ENCODE results near the gene GOLGA6L10. TPM values are rescaled to one million over a fixed set of nuclear protein-coding genes. Genes with fewer than 3 reads are reported as not detected.
"Not testable (repeated sequence)": the region's sequence is repeated elsewhere in the genome, so short reads cannot be mapped to it uniquely, and the experiment has no call there.

GOLGA6L10 gene
- total and polyA plus RNA-seq, 4 donors, result 0.15 to 0.67 (median 0.37) TPM

- not testable (repeated sequence) for H3K27ac ChIP-seq (ENCODE audit: low read depth in 1 of 2, low read length in 2 of 2); H3K4me3 ChIP-seq (ENCODE audit: low read depth in 1 of 3, low read length in 3 of 3); H3K27me3 ChIP-seq (ENCODE audit: control insufficient read depth in 4 of 4, insufficient read depth in 4 of 4, low read length in 3 of 4); H3K4me1 ChIP-seq (ENCODE audit: control insufficient read depth in 4 of 4, insufficient read depth in 4 of 4, low read length in 3 of 4); DNase-seq (ENCODE audit: low spot score); H3K36me3 ChIP-seq (ENCODE audit: control insufficient read depth in 4 of 4, insufficient read depth in 3 of 4, low read depth in 1 of 4, low read length in 3 of 4); H3K9me3 ChIP-seq (ENCODE audit: control insufficient read depth in 4 of 4, low read length in 3 of 4); H3K9ac ChIP-seq (ENCODE audit: low read depth in 1 of 2, low read length in 2 of 2)
- 70% methylated on average over 2 of the region's 2 CpGs for WGBS
Measured at GRCh38 chr15:82373661-82374060, 24.4 kb upstream of the GOLGA6L10 start.

DNA sequence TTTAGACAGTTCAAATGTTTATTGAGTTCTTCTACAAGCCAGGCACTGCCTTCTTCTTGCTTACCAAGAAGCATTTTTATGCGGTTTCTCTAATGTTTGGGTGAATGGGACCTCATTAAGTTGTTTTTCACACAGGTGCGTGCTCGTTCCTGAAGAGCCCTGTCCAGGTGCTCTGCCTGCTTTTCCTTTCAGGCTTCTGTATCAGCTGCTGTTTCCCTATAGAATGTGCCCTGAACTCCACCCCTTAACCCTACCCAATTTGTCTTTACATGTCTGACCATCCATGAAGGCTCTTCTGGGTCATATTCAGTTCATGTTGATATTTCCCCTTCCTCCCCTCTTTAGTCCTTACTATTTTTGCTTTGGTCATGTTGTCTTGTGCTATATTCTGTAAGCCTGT, 22.4 kb upstream of the GOLGA6L10 start:
- Histone ChIP-seq H3K36me3 (ENCODE audit: control insufficient read depth in 4 of 4, insufficient read depth in 3 of 4, low read depth in 1 of 4, low read length in 3 of 4) (no peaks in the 10 kb centered on the region), H3K4me1 (ENCODE audit: control insufficient read depth in 4 of 4, insufficient read depth in 4 of 4, low read length in 3 of 4) (no peaks in the 10 kb centered on the region), H3K9me3 (ENCODE audit: control insufficient read depth in 4 of 4, low read length in 3 of 4) (no peaks in the 10 kb centered on the region), H3K9ac (ENCODE audit: low read depth in 1 of 2, low read length in 2 of 2) (no peak overlapping the region), H3K4me3 (ENCODE audit: low read depth in 1 of 3, low read length in 3 of 3) (no peak overlapping the region), H3K27me3 (ENCODE audit: control insufficient read depth in 4 of 4, insufficient read depth in 4 of 4, low read length in 3 of 4) (no peaks in the 10 kb centered on the region), H3K27ac (ENCODE audit: low read depth in 1 of 2, low read length in 2 of 2) (no peak overlapping the region)
- no peak for DNase-seq (ENCODE audit: low spot score)
- no peak for TF ChIP-seq REST (IDR thresholded peaks at IDR 0.05)
- no peak for TF ChIP-seq SP1 (IDR thresholded peaks at IDR 0.05)
- TF ChIP-seq, protein P1, sequence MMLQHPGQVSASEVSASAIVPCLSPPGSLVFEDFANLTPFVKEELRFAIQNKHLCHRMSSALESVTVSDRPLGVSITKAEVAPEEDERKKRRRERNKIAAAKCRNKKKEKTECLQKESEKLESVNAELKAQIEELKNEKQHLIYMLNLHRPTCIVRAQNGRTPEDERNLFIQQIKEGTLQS (IDR thresholded peaks at IDR 0.05), result no peak
- no peak for TF ChIP-seq YY1 (IDR thresholded peaks at IDR 0.05)
- TF ChIP-seq GABPA (IDR thresholded peaks at IDR 0.05 in 1 of 2, conservative IDR thresholded peaks at IDR 0.05 in 1 of 2), result no peak
- no peak for TF ChIP-seq TAF1 (conservative IDR thresholded peaks at IDR 0.05)
- TF ChIP-seq HNF4A (conservative IDR thresholded peaks at IDR 0.05), result no peak
- no peak for TF ChIP-seq RXRA (IDR thresholded peaks at IDR 0.05)
- no peak for TF ChIP-seq MAX (IDR thresholded peaks at IDR 0.05)
- no peak for TF ChIP-seq CTCF (IDR thresholded peaks at IDR 0.05; ENCODE audit: low read depth, low read length, missing input control)
- no peak for TF ChIP-seq FOXA1 (IDR thresholded peaks at IDR 0.05)
- no peak for TF ChIP-seq EGR1 (IDR thresholded peaks at IDR 0.05; ENCODE audit: low read depth in 2 of 2)
- no peak for TF ChIP-seq HNF4G (IDR thresholded peaks at IDR 0.05)
- TF ChIP-seq JUND (IDR thresholded peaks at IDR 0.05), result no peak
- TF ChIP-seq, protein P2, sequence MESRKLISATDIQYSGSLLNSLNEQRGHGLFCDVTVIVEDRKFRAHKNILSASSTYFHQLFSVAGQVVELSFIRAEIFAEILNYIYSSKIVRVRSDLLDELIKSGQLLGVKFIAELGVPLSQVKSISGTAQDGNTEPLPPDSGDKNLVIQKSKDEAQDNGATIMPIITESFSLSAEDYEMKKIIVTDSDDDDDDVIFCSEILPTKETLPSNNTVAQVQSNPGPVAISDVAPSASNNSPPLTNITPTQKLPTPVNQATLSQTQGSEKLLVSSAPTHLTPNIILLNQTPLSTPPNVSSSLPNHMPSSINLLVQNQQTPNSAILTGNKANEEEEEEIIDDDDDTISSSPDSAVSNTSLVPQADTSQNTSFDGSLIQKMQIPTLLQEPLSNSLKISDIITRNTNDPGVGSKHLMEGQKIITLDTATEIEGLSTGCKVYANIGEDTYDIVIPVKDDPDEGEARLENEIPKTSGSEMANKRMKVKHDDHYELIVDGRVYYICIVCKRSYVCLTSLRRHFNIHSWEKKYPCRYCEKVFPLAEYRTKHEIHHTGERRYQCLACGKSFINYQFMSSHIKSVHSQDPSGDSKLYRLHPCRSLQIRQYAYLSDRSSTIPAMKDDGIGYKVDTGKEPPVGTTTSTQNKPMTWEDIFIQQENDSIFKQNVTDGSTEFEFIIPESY (IDR thresholded peaks at IDR 0.05), result no peak
- no peak for TF ChIP-seq RAD21 (IDR thresholded peaks at IDR 0.05)
- WGBS, result 85% methylated on average over 3 of the region's 3 CpGs

DNA sequence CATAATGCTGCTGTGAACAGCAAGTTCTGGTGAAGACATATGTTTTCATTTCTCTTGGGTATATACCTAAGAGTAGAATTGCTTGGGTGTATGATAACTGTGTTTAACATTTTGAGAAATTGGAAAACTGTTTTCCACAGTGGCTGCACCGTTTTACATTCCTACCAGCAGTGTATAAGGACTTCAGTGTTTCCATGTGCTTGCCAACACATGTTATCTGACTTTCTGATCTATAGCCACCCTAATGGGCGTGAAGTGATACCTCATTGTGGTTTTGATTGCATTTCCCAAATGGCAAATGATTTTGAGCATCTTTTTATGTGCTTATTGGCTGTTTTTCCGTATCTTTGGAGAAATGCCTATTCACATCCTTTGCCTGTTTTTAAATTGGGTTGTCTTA, 18.5 kb upstream of the GOLGA6L10 start:
- not testable (repeated sequence) for H3K27ac ChIP-seq (ENCODE audit: low read depth in 1 of 2, low read length in 2 of 2); H3K36me3 ChIP-seq (ENCODE audit: control insufficient read depth in 4 of 4, insufficient read depth in 3 of 4, low read depth in 1 of 4, low read length in 3 of 4); DNase-seq (ENCODE audit: low spot score); H3K4me1 ChIP-seq (ENCODE audit: control insufficient read depth in 4 of 4, insufficient read depth in 4 of 4, low read length in 3 of 4); H3K27me3 ChIP-seq (ENCODE audit: control insufficient read depth in 4 of 4, insufficient read depth in 4 of 4, low read length in 3 of 4); H3K9me3 ChIP-seq (ENCODE audit: control insufficient read depth in 4 of 4, low read length in 3 of 4); H3K4me3 ChIP-seq (ENCODE audit: low read depth in 1 of 3, low read length in 3 of 3); H3K9ac ChIP-seq (ENCODE audit: low read depth in 1 of 2, low read length in 2 of 2)
- WGBS, result 62% methylated on average over 2 of the region's 3 CpGs
